ENCODE measurements around the gene HSF4. TPM values are rescaled to one million over a fixed set of nuclear protein-coding genes. Genes with fewer than 3 reads are reported as not detected.
A peak's percentile ranks its signal among the peaks of the same experiment; 100 is the strongest.

The HSF4 gene
- total and polyA plus RNA-seq, 4 donors, result 22.2 to 133 (median 63.2) TPM

DNA sequence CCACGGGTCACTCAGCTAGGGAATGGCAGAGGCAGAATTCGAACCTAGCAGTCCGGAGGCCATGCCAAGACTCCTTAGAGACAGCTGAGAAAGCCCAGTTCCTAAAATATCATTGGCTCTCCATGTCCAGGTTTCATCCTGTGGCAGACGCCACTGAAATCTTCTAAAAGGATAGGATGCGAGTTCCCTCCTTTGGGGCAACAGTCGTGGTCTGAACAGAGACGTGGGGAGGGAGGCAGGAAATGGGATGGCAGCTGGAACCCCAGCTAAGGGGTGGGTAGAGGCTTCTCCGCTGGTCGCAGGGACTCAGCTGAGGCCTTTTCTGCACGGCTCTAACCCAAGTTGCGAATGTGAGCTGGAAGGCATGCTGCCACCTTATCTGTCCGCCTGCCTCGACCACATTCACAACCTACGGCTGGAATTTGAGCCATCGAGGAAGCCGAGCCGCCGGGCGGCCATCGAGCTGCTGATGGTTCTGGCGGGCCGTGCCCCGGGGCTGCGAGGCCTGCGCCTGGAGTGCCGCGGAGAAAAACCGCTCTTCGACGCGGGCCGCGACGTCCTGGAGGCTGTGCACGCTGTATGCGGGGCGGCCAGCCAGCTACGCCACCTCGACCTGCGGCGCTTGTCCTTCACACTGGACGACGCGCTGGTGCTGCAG, 1.9 kb upstream of the HSF4 start:
- no peaks in the 10 kb centered on the region for H3K27me3 ChIP-seq (ENCODE audit: control insufficient read depth in 1 of 2, insufficient read depth in 2 of 2, low read length in 1 of 2)
- H3K4me1 ChIP-seq (ENCODE audit: control insufficient read depth in 1 of 2, insufficient read depth in 2 of 2, low read length in 2 of 2), result no peaks in the 10 kb centered on the region
- DNase-seq (no peak), ATAC-seq (ENCODE audit: low FRiP score) (no peak)
- intact Hi-C loops (cut with DNase I), result no loop called here
- no peaks in the 10 kb centered on the region for H3K9me3 ChIP-seq (ENCODE audit: control insufficient read depth, low read length)
- H3K36me3 ChIP-seq (ENCODE audit: control insufficient read depth in 1 of 2, insufficient read depth in 2 of 2, low read length in 1 of 2), result no peaks in the 10 kb centered on the region
- no peak overlapping the region for H3K27ac ChIP-seq (ENCODE audit: low read depth in 1 of 2, low read length in 2 of 2)
- WGBS, 2 donors, result 10 to 11% methylated on average over 44 of the region's 44 CpGs
- no peak overlapping the region for H3K4me3 ChIP-seq (ENCODE audit: low read length in 2 of 2)

DNA sequence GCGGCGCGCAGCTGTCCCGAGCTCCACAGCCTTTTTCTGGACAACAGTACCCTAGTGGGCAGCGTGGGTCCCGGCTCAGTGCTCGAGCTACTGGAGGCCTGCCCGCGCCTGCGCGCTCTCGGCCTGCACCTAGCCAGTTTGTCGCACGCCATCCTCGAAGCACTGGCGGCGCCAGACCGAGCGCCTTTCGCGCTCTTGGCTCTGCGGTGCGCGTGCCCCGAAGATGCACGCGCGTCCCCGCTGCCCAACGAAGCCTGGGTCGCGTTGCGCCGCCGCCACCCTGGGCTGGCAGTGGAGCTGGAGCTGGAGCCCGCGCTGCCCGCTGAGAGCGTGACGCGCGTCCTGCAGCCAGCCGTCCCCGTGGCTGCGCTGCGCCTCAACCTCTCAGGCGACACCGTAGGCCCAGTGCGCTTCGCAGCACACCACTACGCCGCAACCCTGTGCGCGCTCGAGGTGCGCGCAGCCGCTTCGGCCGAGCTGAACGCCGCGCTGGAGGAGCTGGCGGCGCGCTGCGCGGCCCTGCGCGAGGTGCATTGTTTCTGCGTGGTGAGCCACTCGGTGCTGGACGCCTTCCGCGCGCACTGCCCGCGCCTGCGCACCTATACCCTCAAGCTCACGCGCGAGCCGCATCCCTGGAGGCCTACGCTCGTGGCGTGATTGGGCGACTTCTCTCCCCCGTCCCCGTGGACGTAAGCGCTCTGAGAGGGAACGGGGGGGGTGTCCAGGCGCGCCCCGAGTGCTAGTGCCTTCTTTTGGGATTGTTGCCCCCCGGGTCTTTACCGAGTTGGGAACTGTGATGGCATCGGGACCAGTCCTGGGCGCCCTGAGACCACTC, 1.2 kb upstream of the HSF4 start:
- H3K27ac ChIP-seq (ENCODE audit: low read depth in 1 of 2, low read length in 2 of 2), result peak overlapping the region in 1 of 2 donors; percentile 22
- no peaks in the 10 kb centered on the region for H3K36me3 ChIP-seq (ENCODE audit: control insufficient read depth in 1 of 2, insufficient read depth in 2 of 2, low read length in 1 of 2)
- DNase-seq (peak; percentile 78 to 87), ATAC-seq (ENCODE audit: low FRiP score) (peak; percentile 42)
- peak overlapping the region in 1 of 2 donors; percentile 18 for H3K4me3 ChIP-seq (ENCODE audit: low read length in 2 of 2)
- 1% methylated on average over 89 to 99 of the region's 99 CpGs for WGBS, 2 donors
- no peaks in the 10 kb centered on the region for H3K9me3 ChIP-seq (ENCODE audit: control insufficient read depth, low read length)
- no peaks in the 10 kb centered on the region for H3K27me3 ChIP-seq (ENCODE audit: control insufficient read depth in 1 of 2, insufficient read depth in 2 of 2, low read length in 1 of 2)
- intact Hi-C loops (cut with DNase I), result no loop called here
- H3K4me1 ChIP-seq (ENCODE audit: control insufficient read depth in 1 of 2, insufficient read depth in 2 of 2, low read length in 2 of 2), result no peaks in the 10 kb centered on the region

DNA sequence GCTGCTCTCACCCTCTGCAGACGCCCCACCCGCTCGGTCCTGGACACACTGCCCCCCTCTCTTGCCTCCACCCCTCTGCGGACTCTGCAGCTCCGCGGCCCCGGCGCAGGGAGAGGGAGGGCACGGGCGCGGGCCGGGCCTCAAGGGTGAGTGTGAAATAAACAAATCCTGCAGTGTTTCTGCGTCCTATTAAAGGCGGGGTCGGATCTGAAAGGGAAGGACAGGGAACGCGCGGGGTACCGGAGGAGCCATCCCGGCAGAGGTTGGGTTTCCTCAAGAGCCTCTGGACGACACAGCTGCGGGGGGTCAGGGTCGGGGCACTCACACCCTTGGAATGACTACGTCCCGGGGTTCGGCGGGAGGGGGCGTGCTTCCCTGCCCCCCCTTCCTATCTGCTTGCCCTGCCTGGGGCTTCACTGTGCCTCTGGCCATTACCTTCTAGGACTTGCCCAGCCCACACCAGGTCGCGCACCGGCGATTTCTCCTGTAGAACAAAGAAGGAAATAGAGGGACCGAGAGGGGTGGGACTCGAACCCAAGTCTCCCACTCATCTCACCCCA, 466 bp upstream of the HSF4 start:
- no peaks in the 10 kb centered on the region for H3K36me3 ChIP-seq (ENCODE audit: control insufficient read depth in 1 of 2, insufficient read depth in 2 of 2, low read length in 1 of 2)
- intact Hi-C loops (cut with DNase I), result no loop called here
- H3K27me3 ChIP-seq (ENCODE audit: control insufficient read depth in 1 of 2, insufficient read depth in 2 of 2, low read length in 1 of 2), result no peaks in the 10 kb centered on the region
- 2 to 3% methylated on average over 31 to 34 of the region's 34 CpGs for WGBS, 2 donors
- H3K27ac ChIP-seq (ENCODE audit: low read depth in 1 of 2, low read length in 2 of 2), result peak overlapping the region in 1 of 2 donors; percentile 22
- H3K9me3 ChIP-seq (ENCODE audit: control insufficient read depth, low read length), result no peaks in the 10 kb centered on the region
- peak overlapping the region in 1 of 2 donors; percentile 18 for H3K4me3 ChIP-seq (ENCODE audit: low read length in 2 of 2)
- ATAC-seq (ENCODE audit: low FRiP score) (no peak), DNase-seq (peak in 1 of 2 donors; percentile 62)
- H3K4me1 ChIP-seq (ENCODE audit: control insufficient read depth in 1 of 2, insufficient read depth in 2 of 2, low read length in 2 of 2), result no peaks in the 10 kb centered on the region

DNA sequence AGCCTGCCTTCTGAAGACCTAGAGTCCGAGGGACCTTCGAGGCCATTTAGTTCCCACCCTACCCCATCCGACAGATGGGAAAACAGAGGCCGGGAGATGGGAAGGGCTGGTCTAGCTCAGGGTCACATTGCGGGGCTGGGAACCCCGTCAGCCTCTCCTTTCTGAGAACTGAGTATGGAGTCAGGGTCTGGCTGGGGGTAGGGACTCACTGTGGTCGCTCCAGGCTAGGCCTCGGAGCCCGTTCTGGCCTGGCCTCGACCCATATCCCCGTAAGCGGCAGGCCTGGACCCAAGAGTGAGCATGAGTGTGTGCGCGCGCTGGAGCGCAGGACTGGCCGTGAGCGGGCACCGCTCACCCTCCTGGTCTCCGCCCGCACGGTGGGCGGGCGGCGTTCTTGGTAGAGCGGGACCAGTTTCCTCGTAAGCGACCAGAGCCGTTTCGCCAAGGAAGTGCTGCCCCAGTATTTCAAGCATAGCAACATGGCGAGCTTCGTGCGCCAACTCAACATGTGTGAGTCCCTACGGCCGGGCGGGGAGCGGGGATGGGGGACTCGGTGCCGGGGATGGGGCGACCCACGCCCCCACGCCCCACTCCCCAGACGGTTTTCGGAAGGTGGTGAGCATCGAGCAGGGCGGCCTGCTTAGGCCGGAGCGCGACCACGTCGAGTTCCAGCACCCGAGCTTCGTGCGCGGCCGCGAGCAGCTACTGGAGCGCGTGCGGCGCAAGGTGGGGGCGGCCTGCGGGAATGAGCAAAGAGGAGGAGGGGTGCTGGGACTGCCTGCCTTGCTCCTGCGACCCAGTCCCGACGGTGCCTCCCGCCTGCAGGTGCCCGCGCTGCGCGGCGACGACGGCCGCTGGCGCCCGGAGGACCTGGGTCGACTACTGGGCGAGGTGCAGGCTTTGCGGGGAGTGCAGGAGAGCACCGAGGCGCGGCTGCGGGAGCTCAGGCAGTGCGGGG, 855 bp downstream of the HSF4 start:
- no peaks in the 10 kb centered on the region for H3K4me1 ChIP-seq (ENCODE audit: control insufficient read depth in 1 of 2, insufficient read depth in 2 of 2, low read length in 2 of 2)
- no peaks in the 10 kb centered on the region for H3K36me3 ChIP-seq (ENCODE audit: control insufficient read depth in 1 of 2, insufficient read depth in 2 of 2, low read length in 1 of 2)
- 19 to 20% methylated on average over 85 of the region's 85 CpGs for WGBS, 2 donors
- H3K27ac ChIP-seq (ENCODE audit: low read depth in 1 of 2, low read length in 2 of 2), result no peak overlapping the region
- ATAC-seq (ENCODE audit: low FRiP score), result no peak
- H3K4me3 ChIP-seq (ENCODE audit: low read length in 2 of 2), result no peak overlapping the region
- no peaks in the 10 kb centered on the region for H3K9me3 ChIP-seq (ENCODE audit: control insufficient read depth, low read length)
- DNase-seq, result no peak
- no peaks in the 10 kb centered on the region for H3K27me3 ChIP-seq (ENCODE audit: control insufficient read depth in 1 of 2, insufficient read depth in 2 of 2, low read length in 1 of 2)
- intact Hi-C loops (cut with DNase I), result no loop called here

DNA sequence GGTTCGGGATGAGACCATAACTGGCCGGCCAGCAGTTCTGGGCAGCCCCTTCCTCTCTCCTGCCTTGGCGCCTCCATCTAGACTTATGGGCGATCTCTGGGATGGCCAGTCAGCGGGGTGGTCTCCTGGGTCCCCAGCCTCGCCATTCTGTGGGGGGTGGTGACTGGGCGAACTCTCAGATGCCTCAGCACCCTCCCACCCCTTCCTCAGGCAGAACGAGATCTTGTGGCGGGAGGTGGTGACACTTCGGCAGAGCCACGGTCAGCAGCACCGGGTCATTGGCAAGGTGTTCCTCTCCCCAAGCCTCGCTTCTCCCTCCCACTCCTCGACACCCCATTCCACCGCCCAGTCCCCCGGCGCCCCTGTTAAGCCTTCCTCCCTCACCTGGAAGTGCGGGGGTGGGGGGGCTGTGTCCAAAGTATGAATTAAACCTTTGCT, 1.6 kb downstream of the HSF4 start:
- no peaks in the 10 kb centered on the region for H3K36me3 ChIP-seq (ENCODE audit: control insufficient read depth in 1 of 2, insufficient read depth in 2 of 2, low read length in 1 of 2)
- DNase-seq, result no peak
- no peaks in the 10 kb centered on the region for H3K9me3 ChIP-seq (ENCODE audit: control insufficient read depth, low read length)
- H3K4me1 ChIP-seq (ENCODE audit: control insufficient read depth in 1 of 2, insufficient read depth in 2 of 2, low read length in 2 of 2), result no peaks in the 10 kb centered on the region
- ATAC-seq (ENCODE audit: low FRiP score), result no peak
- H3K4me3 ChIP-seq (ENCODE audit: low read length in 2 of 2), result no peak overlapping the region
- WGBS, 2 donors, result 65 to 71% methylated on average over 18 of the region's 18 CpGs
- no peaks in the 10 kb centered on the region for H3K27me3 ChIP-seq (ENCODE audit: control insufficient read depth in 1 of 2, insufficient read depth in 2 of 2, low read length in 1 of 2)
- no peak overlapping the region for H3K27ac ChIP-seq (ENCODE audit: low read depth in 1 of 2, low read length in 2 of 2)
- intact Hi-C loops (cut with DNase I), result no loop called here

DNA sequence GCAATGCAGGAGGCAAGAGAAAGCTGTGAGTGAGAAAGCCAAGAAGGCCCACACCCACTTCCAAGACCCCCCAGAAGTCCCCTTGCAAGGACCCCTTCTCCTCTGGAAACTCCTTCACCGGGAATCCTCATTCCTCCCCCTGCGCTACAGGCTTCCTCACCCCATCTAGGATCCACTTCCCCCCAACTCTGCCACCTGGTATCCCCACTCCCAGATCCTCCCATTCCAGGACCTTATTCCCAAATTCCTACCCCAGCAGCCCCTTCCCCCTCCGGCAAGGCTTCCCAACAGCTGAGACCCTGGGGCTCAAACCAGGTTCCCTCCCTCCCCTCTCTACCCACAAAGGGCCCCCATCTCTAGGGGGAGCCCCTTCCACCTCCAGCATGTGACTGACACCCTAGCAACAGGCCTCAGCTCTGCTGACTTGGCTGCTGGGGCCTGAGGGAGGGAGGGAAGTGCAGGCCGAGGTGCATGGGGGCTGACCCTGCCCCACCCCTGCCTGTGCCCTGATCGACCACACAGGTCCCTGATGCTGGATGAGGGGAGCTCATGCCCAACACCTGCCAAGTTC, 2.1 kb downstream of the HSF4 start:
- Histone ChIP-seq H3K36me3 (ENCODE audit: control insufficient read depth in 1 of 2, insufficient read depth in 2 of 2, low read length in 1 of 2) (no peaks in the 10 kb centered on the region), H3K4me1 (ENCODE audit: control insufficient read depth in 1 of 2, insufficient read depth in 2 of 2, low read length in 2 of 2) (no peaks in the 10 kb centered on the region), H3K27me3 (ENCODE audit: control insufficient read depth in 1 of 2, insufficient read depth in 2 of 2, low read length in 1 of 2) (no peaks in the 10 kb centered on the region), H3K27ac (ENCODE audit: low read depth in 1 of 2, low read length in 2 of 2) (no peak overlapping the region), H3K9me3 (ENCODE audit: control insufficient read depth, low read length) (no peaks in the 10 kb centered on the region), H3K4me3 (ENCODE audit: low read length in 2 of 2) (no peak overlapping the region)
- intact Hi-C loops (cut with DNase I), result no loop called here
- ATAC-seq (ENCODE audit: low FRiP score) (no peak), DNase-seq (no peak)
- 95 to 96% methylated on average over 5 of the region's 5 CpGs for WGBS, 2 donors

DNA sequence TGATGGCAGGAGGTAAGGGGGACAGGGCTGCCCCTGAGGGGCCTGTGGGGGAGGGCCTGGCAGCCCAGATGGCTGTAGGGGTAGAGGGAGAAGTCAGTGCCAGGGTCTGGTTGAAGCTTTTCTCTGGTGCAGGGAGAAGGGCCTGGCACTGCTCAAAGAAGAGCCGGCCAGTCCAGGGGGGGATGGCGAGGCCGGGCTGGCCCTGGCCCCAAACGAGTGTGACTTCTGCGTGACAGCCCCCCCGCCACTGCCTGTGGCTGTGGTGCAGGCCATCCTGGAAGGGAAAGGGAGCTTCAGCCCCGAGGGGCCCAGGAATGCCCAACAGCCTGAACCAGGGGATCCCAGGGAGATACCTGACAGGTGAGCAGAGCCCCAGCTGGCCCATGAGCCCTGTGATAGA, 3.0 kb downstream of the HSF4 start:
- DNase-seq, result no peak
- ATAC-seq (ENCODE audit: low FRiP score), result no peak
- no peaks in the 10 kb centered on the region for H3K4me1 ChIP-seq (ENCODE audit: control insufficient read depth in 1 of 2, insufficient read depth in 2 of 2, low read length in 2 of 2)
- 93 to 96% methylated on average over 7 of the region's 7 CpGs for WGBS, 2 donors
- no peaks in the 10 kb centered on the region for H3K27me3 ChIP-seq (ENCODE audit: control insufficient read depth in 1 of 2, insufficient read depth in 2 of 2, low read length in 1 of 2)
- H3K9me3 ChIP-seq (ENCODE audit: control insufficient read depth, low read length), result no peaks in the 10 kb centered on the region
- H3K27ac ChIP-seq (ENCODE audit: low read depth in 1 of 2, low read length in 2 of 2), result no peak overlapping the region
- no peak overlapping the region for H3K4me3 ChIP-seq (ENCODE audit: low read length in 2 of 2)
- H3K36me3 ChIP-seq (ENCODE audit: control insufficient read depth in 1 of 2, insufficient read depth in 2 of 2, low read length in 1 of 2), result no peaks in the 10 kb centered on the region
- intact Hi-C loops (cut with DNase I), result no loop called here

DNA sequence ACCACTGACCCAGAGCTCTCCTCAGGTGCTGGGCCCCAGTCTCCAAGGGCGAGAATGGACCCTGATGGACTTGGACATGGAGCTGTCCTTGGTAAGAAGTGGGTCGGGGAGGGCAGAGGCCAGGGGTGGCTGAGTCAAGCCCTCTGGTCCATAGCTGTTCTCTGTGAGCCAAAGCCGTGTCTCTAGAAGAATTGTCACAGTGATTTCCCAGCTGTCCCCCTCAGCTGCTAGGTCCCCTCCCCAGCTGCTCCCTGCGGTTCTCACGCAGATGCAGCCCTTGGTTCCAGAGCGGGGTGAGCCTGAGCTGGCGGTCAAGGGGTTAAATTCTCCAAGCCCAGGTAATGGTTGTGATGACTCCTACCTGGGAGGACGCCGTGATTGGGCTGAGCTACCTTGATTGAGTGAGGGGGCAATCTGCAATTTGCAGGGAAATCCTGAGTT, 4.5 kb downstream of the HSF4 start:
- no peaks in the 10 kb centered on the region for H3K36me3 ChIP-seq (ENCODE audit: control insufficient read depth in 1 of 2, insufficient read depth in 2 of 2, low read length in 1 of 2)
- intact Hi-C loops (cut with DNase I), result no loop called here
- no peaks in the 10 kb centered on the region for H3K9me3 ChIP-seq (ENCODE audit: control insufficient read depth, low read length)
- ATAC-seq (ENCODE audit: low FRiP score) (no peak), DNase-seq (no peak)
- no peak overlapping the region for H3K27ac ChIP-seq (ENCODE audit: low read depth in 1 of 2, low read length in 2 of 2)
- no peaks in the 10 kb centered on the region for H3K4me1 ChIP-seq (ENCODE audit: control insufficient read depth in 1 of 2, insufficient read depth in 2 of 2, low read length in 2 of 2)
- no peak overlapping the region for H3K4me3 ChIP-seq (ENCODE audit: low read length in 2 of 2)
- WGBS, 2 donors, result 71 to 77% methylated on average over 9 of the region's 9 CpGs
- no peaks in the 10 kb centered on the region for H3K27me3 ChIP-seq (ENCODE audit: control insufficient read depth in 1 of 2, insufficient read depth in 2 of 2, low read length in 1 of 2)
